HL-60 (cell line): ENCODE data around the gene CDC42.

Experiments
- CTCF ChIP-seq: IDR thresholded peaks from one replicate; pipeline ENCODE4 v1.5.1; 2011; ENCODE audit warnings: low read length, control low read depth, inconsistent platforms; ENCODE audit not compliant: insufficient read depth
- POLR2AphosphoS5 ChIP-seq: IDR thresholded peaks from 2 replicates; pipeline ENCODE4 v1.6.1; 2012; ENCODE audit warnings: low read depth
- REST ChIP-seq: IDR thresholded peaks from 2 replicates; pipeline ENCODE4 v1.6.1; 2012; ENCODE audit warnings: low read depth; ENCODE audit not compliant: insufficient replicate concordance

GRCh38 chr1:22126531-22126930, 74.0 kb downstream of the CDC42 start:
- TF ChIP-seq CTCF (no peak), REST (no peak), POLR2AphosphoS5 (no peak)
